NB4 (cell line): ENCODE measurements around the gene PXMP4.

Experiments
- DNase-seq: peaks from one replicate; pipeline ENCODE4 v3.0.0; 2010; ENCODE audit warnings: low read depth
- H3K4me3 ChIP-seq: one replicate; pipeline ENCODE4 v1.5.1; 2011; ENCODE audit warnings: mild to moderate bottlenecking, low read depth, low read length, moderate library complexity
- MYC ChIP-seq: IDR thresholded peaks from 2 replicates; pipeline ENCODE4 v1.6.1; 2011; ENCODE audit warnings: low read depth, low read length
- POLR2A ChIP-seq: IDR thresholded peaks from 2 replicates; pipeline ENCODE4 v1.6.1; 2011; ENCODE audit warnings: mild to moderate bottlenecking; ENCODE audit not compliant: insufficient read length; ENCODE audit errors: extremely low read depth
- TF ChIP-seq, protein P1 (sequence below): IDR thresholded peaks from 2 replicates; pipeline ENCODE4 v1.6.1; 2011; ENCODE audit warnings: low read depth, low read length
- TF ChIP-seq, protein P2 (sequence below): IDR thresholded peaks from one replicate; pipeline ENCODE4 v1.5.1; 2012; ENCODE audit warnings: low read depth, low read length

The PXMP4 gene

DNA sequence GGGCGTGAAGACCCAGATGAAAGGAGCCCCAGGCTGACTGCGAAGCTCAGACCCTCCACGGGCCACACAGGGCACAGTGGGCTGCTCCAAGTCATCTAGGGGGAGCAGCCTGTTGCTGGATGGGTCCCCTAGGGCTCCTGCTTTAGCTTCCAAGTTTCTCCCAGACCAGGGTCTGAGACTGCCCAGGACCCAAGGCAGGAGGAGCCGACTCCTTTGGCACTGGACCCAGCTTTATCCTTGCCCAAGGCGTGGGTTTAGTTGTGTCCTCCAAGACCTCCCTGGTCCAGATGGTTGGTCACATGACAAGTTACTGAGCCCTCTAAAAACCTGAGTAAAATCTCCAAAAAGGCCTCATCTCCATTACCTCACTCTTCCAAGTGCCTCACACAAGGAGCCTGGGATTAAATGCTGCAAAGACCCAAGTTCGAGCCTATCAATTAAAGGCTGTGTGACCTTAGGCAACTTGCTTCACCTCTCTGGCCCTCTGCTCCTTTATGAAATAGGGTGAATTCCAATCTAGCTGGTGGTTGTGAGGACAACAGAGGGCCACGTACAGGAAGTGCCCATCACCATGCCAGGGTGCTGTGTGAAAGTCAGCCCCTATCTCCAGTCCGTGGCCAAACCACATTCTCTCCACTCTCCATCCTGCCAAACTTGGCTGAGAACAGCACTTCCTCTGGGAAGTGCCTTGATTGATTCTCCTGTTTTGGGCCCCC is 48.4 kb downstream of the PXMP4 start:
- no peak overlapping the region for H3K4me3 ChIP-seq
- no peak for TF ChIP-seq MYC
- no peak for TF ChIP-seq POLR2A
- TF ChIP-seq, protein P1, sequence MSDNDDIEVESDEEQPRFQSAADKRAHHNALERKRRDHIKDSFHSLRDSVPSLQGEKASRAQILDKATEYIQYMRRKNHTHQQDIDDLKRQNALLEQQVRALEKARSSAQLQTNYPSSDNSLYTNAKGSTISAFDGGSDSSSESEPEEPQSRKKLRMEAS: no peak
- TF ChIP-seq, protein P2, sequence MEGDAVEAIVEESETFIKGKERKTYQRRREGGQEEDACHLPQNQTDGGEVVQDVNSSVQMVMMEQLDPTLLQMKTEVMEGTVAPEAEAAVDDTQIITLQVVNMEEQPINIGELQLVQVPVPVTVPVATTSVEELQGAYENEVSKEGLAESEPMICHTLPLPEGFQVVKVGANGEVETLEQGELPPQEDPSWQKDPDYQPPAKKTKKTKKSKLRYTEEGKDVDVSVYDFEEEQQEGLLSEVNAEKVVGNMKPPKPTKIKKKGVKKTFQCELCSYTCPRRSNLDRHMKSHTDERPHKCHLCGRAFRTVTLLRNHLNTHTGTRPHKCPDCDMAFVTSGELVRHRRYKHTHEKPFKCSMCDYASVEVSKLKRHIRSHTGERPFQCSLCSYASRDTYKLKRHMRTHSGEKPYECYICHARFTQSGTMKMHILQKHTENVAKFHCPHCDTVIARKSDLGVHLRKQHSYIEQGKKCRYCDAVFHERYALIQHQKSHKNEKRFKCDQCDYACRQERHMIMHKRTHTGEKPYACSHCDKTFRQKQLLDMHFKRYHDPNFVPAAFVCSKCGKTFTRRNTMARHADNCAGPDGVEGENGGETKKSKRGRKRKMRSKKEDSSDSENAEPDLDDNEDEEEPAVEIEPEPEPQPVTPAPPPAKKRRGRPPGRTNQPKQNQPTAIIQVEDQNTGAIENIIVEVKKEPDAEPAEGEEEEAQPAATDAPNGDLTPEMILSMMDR: no peak
- DNase-seq: no peak

DNA sequence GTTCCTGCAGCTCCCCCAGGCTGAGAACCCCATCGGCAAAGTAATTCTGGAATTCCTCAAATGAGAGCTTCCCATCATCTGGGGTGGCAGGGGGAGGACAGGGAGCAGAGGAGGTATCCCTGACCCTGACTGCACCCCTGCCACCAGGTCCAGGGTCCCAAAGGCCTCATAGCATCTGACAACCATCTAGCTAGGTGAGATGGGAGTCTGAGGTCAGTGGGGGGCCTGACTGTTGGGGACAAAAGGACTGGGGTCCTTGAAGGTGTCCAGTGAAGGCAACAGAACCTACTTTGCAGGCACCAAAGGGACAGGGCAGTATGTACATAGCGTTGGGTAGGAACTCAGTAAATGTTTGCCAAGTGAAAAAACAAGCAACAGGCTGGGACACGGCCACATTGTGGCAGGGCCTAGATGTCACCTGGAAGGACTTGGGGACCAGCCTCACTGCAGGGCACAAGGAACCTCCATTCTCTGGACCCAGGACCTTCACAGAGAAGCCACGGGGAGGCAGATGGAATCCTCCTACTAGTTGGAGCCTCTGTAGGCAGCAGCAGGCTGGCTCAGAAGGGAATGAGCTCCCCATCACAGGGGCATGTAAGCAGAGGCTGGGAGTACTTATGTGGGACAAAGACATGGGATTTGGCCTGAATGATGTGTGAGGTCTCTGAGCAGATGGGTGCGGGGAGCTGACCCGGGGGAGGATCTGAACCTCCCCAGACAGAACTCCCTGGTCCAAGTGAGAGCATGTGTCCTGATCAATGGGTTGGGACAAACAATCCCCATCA is 49.2 kb downstream of the PXMP4 start:
- DNase-seq: no peak
- TF ChIP-seq POLR2A (no peak), MYC (no peak)
- TF ChIP-seq, protein P2: no peak
- TF ChIP-seq, protein P1: no peak
- no peak overlapping the region for H3K4me3 ChIP-seq

DNA sequence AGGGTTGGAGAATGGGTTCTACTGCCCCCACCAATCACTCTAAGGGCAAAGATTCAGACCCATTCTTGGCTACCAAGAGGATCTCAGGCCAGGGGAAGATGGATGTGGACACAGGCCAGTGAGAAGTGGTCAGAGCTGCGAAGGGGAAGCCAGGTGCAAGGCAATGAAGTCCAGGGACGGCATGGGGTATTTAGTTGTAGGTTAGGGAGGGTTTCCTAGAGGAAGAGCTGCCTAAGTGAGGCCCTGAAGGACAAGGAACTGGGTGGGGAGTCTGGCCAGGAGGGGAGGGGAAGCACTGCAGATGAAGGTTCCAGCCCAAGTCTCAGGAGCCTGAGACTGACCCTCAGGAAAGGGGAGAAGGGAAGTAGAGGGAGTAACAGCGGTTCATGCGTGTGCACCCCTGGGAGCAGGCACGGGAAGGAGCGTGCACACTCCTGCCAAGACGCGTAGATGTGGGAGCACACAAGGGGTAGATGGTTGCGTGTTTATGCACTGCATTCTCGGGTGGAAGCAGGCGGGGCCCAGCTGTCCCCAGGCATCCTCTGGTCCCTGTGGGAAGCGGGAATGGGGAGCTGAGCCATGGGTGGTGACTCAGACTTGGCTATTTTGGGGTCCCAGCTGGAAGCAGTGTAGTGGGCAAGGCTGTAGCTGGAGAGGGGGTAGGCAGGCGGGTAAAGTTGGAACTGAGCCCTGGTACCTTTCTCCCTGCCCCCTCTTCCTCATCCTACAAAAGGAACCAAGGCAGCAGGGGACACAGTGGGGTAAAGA is 50.1 kb downstream of the PXMP4 start:
- DNase-seq: no peak
- no peak overlapping the region for H3K4me3 ChIP-seq
- no peak for TF ChIP-seq POLR2A
- no peak for TF ChIP-seq MYC

DNA sequence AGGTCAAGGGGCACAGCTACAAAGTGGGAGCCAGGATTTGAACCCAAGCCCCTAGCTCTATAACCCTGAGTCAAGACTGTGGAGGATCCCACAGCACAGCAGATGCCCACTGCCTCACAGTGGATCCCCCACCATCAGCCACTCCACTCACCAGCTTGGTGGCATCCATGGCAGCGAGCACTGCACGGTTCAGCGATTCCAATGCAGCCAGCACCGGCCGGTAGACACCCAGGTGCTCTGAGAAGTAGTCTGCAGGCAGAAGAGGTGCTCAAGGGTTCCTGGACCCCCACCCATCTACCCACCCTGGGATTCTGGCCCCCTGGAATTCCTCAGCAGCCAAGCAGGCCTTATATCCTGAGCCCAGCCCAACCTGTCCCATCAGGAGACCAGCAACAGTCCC is 50.9 kb downstream of the PXMP4 start:
- TF ChIP-seq, protein P1: no peak
- TF ChIP-seq, protein P2: no peak
- TF ChIP-seq MYC (no peak), POLR2A (no peak)
- DNase-seq: no peak
- no peak overlapping the region for H3K4me3 ChIP-seq

DNA sequence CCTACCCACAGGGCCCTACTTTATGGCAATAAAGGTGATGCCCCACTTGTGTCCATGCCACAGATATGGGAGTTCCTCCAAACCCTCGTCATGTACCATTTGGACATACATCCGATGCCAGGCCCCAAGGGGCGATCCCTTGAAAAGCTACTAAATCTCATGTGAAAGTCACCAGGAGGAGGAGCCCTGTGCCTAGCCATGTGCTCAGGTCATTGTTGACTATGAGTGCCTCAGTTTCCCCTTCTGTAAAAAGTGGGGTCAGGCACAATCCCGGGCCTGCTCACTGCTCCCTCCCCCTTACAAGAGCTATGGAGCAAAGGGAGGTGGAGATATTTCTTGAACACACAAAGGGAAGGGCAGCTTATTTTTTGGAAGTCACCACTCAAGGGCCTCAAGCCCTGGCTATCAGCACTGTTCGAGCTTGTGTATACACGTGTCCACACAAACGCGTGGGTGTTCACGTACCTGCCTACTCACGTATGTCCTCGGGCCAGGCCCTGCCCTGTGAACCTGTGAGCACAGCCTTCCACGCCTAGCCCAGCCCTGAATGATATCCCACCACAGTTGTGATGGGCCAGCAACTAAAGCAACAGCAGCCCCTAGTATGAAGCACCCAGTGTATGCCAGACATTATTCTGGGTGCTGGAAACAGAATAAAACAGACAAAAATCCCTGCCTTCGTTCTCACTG is 51.5 kb downstream of the PXMP4 start:
- TF ChIP-seq, protein P2: no peak
- TF ChIP-seq, protein P1: peak; percentile 21; the same call in 1 of the 2 replicates
- H3K4me3 ChIP-seq: no peak overlapping the region
- no peak for DNase-seq
